ENCODE data around the gene GUCY1A2. TPM values are rescaled to one million over a fixed set of nuclear protein-coding genes. Genes with fewer than 3 reads are reported as not detected.

GUCY1A2 gene
- total RNA-seq, 1 experiment from 2014 or later: not detected

- Mint-ChIP-seq H3K4me1 (ENCODE audit: low read depth, unreplicated experiment) (peaks cover 6% of the 10 kb centered on the region), H3K9me3 (ENCODE audit: unreplicated experiment) (peaks cover 11% of the 10 kb centered on the region), H3K4me3 (ENCODE audit: unreplicated experiment) (no peak overlapping the region), H3K36me3 (ENCODE audit: insufficient read depth, unreplicated experiment) (no peaks in the 10 kb centered on the region), H3K27me3 (ENCODE audit: insufficient read depth, unreplicated experiment) (no peaks in the 10 kb centered on the region), H3K27ac (ENCODE audit: unreplicated experiment) (no peak overlapping the region)
- ChIA-PET POLR2A (no interaction called here), CTCF (interaction anchor here (0.7 kb wide), 1 partner anchor 185 kb away, joined by 6 read pairs; no protein-coding TSS in a partner anchor)
- H3K4me1 ChIP-seq: no peaks in the 10 kb centered on the region
- H3K4me3 ChIP-seq (ENCODE audit: low read depth, low read length): no peak overlapping the region
- intact Hi-C loops (cut with micrococcal nuclease; ENCODE audit: unreplicated experiment): loop anchor here (5.0 kb wide), 1 partner anchor 630 kb away; no protein-coding TSS in a partner anchor
- no peaks in the 10 kb centered on the region for H3K27me3 ChIP-seq (replicated peaks; ENCODE audit: control insufficient read depth, insufficient read depth, low read length)
- DNase-seq: no peak
- no peak for TF ChIP-seq CTCF (IDR thresholded peaks at IDR 0.05; ENCODE audit: insufficient read depth in 1 of 2, low read depth in 1 of 2, low read length in 1 of 2, severe bottlenecking in 1 of 2, unreplicated experiment in 1 of 2)
- H3K9me3 ChIP-seq: no peaks in the 10 kb centered on the region
- no TSS peak for BruUV-seq (replicated peaks)
- peaks cover 1% of the 10 kb centered on the region; the same call in 1 of the 2 replicates for H3K36me3 ChIP-seq (ENCODE audit: control insufficient read depth, insufficient read depth, low read length)
Observed at GRCh38 chr11:106717222-106717621, 301.1 kb downstream of the GUCY1A2 start.

GRCh38 chr11:106714199-106714598 is 304.1 kb downstream of the GUCY1A2 start:
- POLR2A ChIA-PET: no interaction called here
- Mint-ChIP-seq H3K4me1 (ENCODE audit: low read depth, unreplicated experiment) (peaks cover 6% of the 10 kb centered on the region), H3K27me3 (ENCODE audit: insufficient read depth, unreplicated experiment) (no peaks in the 10 kb centered on the region), H3K4me3 (ENCODE audit: unreplicated experiment) (no peak overlapping the region), H3K36me3 (ENCODE audit: insufficient read depth, unreplicated experiment) (no peaks in the 10 kb centered on the region), H3K27ac (ENCODE audit: unreplicated experiment) (no peak overlapping the region), H3K9me3 (ENCODE audit: unreplicated experiment) (peaks cover 12% of the 10 kb centered on the region)
- H3K27me3 ChIP-seq (replicated peaks; ENCODE audit: control insufficient read depth, insufficient read depth, low read length): no peaks in the 10 kb centered on the region
- no peak overlapping the region for H3K4me3 ChIP-seq (ENCODE audit: low read depth, low read length)
- no peak for TF ChIP-seq CTCF (IDR thresholded peaks at IDR 0.05; ENCODE audit: insufficient read depth in 1 of 2, low read depth in 1 of 2, low read length in 1 of 2, severe bottlenecking in 1 of 2, unreplicated experiment in 1 of 2)
- no TSS peak for BruUV-seq (replicated peaks)
- no peak for DNase-seq
- CTCF ChIA-PET: no interaction called here
- intact Hi-C loops (cut with micrococcal nuclease; ENCODE audit: unreplicated experiment): no loop called here
- H3K36me3 ChIP-seq (ENCODE audit: control insufficient read depth, insufficient read depth, low read length): peaks cover 1% of the 10 kb centered on the region; the same call in 1 of the 2 replicates
- no peaks in the 10 kb centered on the region for H3K4me1 ChIP-seq
- H3K9me3 ChIP-seq: no peaks in the 10 kb centered on the region

GRCh38 chr11:106708348-106708747 is 309.9 kb downstream of the GUCY1A2 start:
- Histone ChIP-seq H3K9me3 (no peaks in the 10 kb centered on the region), H3K4me1 (peaks cover 4% of the 10 kb centered on the region; the same call in 1 of the 2 replicates), H3K4me3 (ENCODE audit: low read depth, low read length) (no peak overlapping the region), H3K36me3 (ENCODE audit: control insufficient read depth, insufficient read depth, low read length) (no peaks in the 10 kb centered on the region), H3K27me3 (replicated peaks; ENCODE audit: control insufficient read depth, insufficient read depth, low read length) (no peaks in the 10 kb centered on the region)
- POLR2A ChIA-PET: no interaction called here
- intact Hi-C loops (cut with micrococcal nuclease; ENCODE audit: unreplicated experiment): no loop called here
- CTCF ChIA-PET: no interaction called here
- Mint-ChIP-seq H3K4me3 (ENCODE audit: unreplicated experiment) (no peak overlapping the region), H3K4me1 (ENCODE audit: low read depth, unreplicated experiment) (peaks cover 13% of the 10 kb centered on the region), H3K27me3 (ENCODE audit: insufficient read depth, unreplicated experiment) (no peaks in the 10 kb centered on the region), H3K9me3 (ENCODE audit: unreplicated experiment) (peaks cover 12% of the 10 kb centered on the region), H3K36me3 (ENCODE audit: insufficient read depth, unreplicated experiment) (no peaks in the 10 kb centered on the region), H3K27ac (ENCODE audit: unreplicated experiment) (no peak overlapping the region)
- DNase-seq: no peak
- no TSS peak for BruUV-seq (replicated peaks)
- TF ChIP-seq CTCF (IDR thresholded peaks at IDR 0.05; ENCODE audit: insufficient read depth in 1 of 2, low read depth in 1 of 2, low read length in 1 of 2, severe bottlenecking in 1 of 2, unreplicated experiment in 1 of 2): no peak
